NB4 (cell line): Measurements from ENCODE around the gene SPC25.

Experiments used
- POLR2A ChIP-seq: IDR thresholded peaks from 2 replicates; pipeline ENCODE4 v1.6.1; 2011; ENCODE audit warnings: mild to moderate bottlenecking; ENCODE audit not compliant: insufficient read length; ENCODE audit errors: extremely low read depth
- TF ChIP-seq, protein P1 (sequence below): IDR thresholded peaks from one replicate; pipeline ENCODE4 v1.5.1; 2012; ENCODE audit warnings: low read depth, low read length

DNA sequence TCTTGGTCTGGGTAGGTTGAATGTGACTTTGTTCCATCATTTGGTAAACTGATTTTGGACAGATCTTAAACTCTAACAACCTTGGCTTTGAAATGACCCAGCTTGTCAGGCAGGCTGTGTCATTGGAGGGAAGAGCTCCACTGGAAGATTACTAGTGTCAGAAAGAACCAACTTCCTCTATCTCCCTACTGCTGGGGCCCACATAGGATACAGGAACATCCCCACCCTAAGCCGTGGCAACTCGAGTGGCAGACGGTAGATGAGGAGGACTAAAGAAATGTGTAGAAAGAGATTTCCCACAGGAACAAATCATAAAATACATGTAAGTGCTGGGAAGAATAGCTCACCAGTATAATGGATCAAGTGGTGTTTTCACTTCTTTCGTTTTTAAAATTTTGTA is 6.6 kb upstream of the SPC25 start:
- TF ChIP-seq, protein P1, sequence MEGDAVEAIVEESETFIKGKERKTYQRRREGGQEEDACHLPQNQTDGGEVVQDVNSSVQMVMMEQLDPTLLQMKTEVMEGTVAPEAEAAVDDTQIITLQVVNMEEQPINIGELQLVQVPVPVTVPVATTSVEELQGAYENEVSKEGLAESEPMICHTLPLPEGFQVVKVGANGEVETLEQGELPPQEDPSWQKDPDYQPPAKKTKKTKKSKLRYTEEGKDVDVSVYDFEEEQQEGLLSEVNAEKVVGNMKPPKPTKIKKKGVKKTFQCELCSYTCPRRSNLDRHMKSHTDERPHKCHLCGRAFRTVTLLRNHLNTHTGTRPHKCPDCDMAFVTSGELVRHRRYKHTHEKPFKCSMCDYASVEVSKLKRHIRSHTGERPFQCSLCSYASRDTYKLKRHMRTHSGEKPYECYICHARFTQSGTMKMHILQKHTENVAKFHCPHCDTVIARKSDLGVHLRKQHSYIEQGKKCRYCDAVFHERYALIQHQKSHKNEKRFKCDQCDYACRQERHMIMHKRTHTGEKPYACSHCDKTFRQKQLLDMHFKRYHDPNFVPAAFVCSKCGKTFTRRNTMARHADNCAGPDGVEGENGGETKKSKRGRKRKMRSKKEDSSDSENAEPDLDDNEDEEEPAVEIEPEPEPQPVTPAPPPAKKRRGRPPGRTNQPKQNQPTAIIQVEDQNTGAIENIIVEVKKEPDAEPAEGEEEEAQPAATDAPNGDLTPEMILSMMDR: no peak
- TF ChIP-seq POLR2A: no peak
